GM18951 (cell line): ENCODE data around the gene AK1.
"Not testable (repeated sequence)": the region's sequence is repeated elsewhere in the genome, so short reads cannot be mapped to it uniquely, and the experiment has no call there.

Experiments
- POLR2A ChIP-seq: IDR thresholded peaks from 4 replicates; pipeline ENCODE4 v1.6.1; 2011; ENCODE audit warnings: mild to moderate bottlenecking; ENCODE audit not compliant: insufficient read length, insufficient read depth; ENCODE audit errors: extremely low read depth
- in situ Hi-C: fragments of 300-500 bp; cut with MboI; formaldehyde crosslinking; loops from one replicate; pipeline ENCODE4 v1.12.0; 2022; ENCODE audit warnings: low sequenced_read_pairs, mixed read lengths, inconsistent platforms; ENCODE audit not compliant: unreplicated experiment

AK1 gene

GRCh38 chr9:127886401-127886972 lies 9.0 kb upstream of the AK1 start:
- no peak for TF ChIP-seq POLR2A
- in situ Hi-C loops, result no loop called here

- no peak for TF ChIP-seq POLR2A
Observed at GRCh38 chr9:127885508-127886281, 8.2 kb upstream of the AK1 start.

GRCh38 chr9:127884976-127885490 lies 7.6 kb upstream of the AK1 start:
- in situ Hi-C loops, result no loop called here
- TF ChIP-seq POLR2A, result no peak

More at GRCh38 chr9:127885508-127886281, 8.2 kb upstream of the AK1 start:
- in situ Hi-C loops, result no loop called here

GRCh38 chr9:127884427-127884911 lies 7.0 kb upstream of the AK1 start:
- no peak for TF ChIP-seq POLR2A
- in situ Hi-C loops, result no loop called here

GRCh38 chr9:127883959-127884358 lies 6.5 kb upstream of the AK1 start:
- no peak for TF ChIP-seq POLR2A
- in situ Hi-C loops, result no loop called here

GRCh38 chr9:127881715-127882114 lies 4.2 kb upstream of the AK1 start:
- in situ Hi-C loops, result not testable (repeated sequence)

- in situ Hi-C loops, result no loop called here
- TF ChIP-seq POLR2A, result no peak
Observed at GRCh38 chr9:127880143-127880542, 2.7 kb upstream of the AK1 start.

- TF ChIP-seq POLR2A, result no peak
- in situ Hi-C loops, result no loop called here
Observed at GRCh38 chr9:127878652-127879390, 1.3 kb upstream of the AK1 start.

- no peak for TF ChIP-seq POLR2A
Observed at GRCh38 chr9:127878001-127878651, 651 bp upstream of the AK1 start.

GRCh38 chr9:127876764-127877562 lies 512 bp downstream of the AK1 start:
- in situ Hi-C loops, result no loop called here
- TF ChIP-seq POLR2A, result no peak

More at GRCh38 chr9:127878001-127878651, 651 bp upstream of the AK1 start:
- in situ Hi-C loops, result no loop called here

GRCh38 chr9:127876026-127876763 lies 1.3 kb downstream of the AK1 start:
- TF ChIP-seq POLR2A, result no peak
- in situ Hi-C loops, result no loop called here

- no peak for TF ChIP-seq POLR2A
- in situ Hi-C loops, result no loop called here
Observed at GRCh38 chr9:127875306-127875966, 2.0 kb downstream of the AK1 start.
